Activated gamma-delta T cell (primary cell): ENCODE measurements around the gene NRXN3.

ENCODE experiments used
- DNase-seq: peaks from one replicate; lab custom pipeline; 2025; lab: John Stamatoyannopoulos, UW

Gene NRXN3

DNA sequence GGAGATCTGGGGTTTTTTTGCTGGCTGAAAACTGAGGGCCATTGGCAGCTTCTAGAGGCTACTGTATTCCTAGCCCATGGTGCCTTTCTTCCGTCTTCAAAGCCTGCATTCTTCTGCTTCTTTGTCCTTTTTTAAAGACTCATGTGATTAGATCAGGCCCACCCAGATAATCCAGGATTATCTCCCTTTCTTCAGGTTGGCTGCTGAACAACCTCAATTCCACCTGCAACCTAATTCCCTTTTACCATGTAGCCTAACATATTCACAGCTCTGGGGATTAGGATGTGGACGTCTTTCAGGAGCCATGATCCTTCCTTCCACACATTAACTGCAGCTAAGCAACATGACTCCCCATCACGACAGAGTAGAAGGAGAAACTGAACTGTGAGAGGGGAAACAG, 1055.6 kb downstream of the NRXN3 start:
- no peak for DNase-seq

- DNase-seq, result no peak
Observed at GRCh38 chr14:79229383-79229909, 1059.3 kb downstream of the NRXN3 start.

DNA sequence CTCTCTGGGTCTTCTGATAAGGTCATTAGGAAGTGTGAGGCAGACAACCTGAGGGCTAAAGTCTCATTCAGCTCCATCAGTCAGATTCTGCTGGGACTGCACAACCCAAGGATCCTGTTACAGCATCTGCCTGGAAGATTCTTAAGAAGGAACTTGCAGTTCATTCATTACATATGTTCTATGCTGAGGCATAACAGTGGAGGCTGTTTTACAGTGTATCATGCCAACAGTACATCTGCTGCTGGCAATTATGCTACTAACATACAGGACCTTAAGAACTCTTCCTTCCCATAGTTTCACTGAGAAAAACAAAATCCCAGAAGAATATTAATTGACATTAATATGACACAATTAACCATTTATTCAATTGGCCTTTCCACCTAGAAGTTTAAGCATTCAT, 1072.5 kb downstream of the NRXN3 start:
- no peak for DNase-seq

DNA sequence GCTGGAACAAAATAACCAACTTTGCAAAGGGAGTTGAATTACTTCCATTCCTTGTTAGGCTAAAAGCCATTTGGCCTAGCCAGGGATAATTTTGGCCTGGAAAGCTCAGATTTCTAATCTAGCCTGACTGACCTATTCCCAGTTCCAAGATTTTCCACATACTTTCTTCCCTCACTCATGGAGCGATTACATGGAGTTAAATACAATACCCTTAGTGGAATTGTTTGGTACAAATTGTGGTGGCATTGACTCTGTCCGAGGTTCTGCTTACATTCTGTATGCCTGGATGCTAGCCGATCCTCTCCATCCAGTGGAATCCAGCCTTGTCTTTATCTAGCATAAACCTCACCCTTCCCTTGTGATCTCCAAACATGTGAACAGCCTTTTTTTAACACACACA, 1076.0 kb downstream of the NRXN3 start:
- DNase-seq, result no peak

DNA sequence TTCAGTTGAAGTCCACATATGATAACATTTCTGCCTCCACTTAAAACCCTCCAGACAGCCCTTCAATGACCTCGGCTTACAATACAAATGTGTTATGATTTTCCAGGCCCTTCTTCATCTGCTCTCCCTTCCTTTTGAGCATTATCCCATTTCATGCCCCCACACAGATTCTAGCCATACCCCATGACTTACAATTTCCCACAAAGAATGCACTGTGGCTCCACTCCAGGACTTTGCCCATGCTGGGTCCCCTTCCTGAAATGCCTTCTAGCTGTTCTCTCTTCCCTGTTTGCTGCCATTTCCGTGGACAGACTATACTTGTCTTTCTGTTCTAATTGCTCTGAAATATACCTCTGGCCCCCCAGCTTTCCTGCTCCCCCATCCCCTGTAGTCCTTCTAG, 1078.0 kb downstream of the NRXN3 start:
- no peak for DNase-seq

DNA sequence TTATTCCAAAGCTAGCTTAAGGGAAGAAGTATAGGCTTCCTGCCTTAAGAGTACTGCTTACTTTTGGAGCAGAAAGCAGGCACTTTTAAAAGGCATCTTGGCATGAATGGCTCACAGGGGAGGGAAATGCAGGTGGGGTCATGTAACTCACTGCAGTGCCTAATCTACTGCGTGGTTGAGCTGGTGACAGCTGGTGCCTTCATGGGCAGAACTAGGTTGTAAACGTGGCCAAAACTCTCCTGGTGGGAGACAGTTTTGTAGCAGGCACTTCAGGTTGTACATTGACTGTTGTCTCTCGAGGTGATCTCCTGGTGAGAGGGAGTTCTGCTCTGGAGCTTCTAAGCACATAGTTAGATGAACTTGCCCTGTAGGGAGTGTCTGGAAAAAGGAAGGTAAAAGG, 1078.6 kb downstream of the NRXN3 start:
- DNase-seq, result no peak

GRCh38 chr14:79251278-79251677, 1081.1 kb downstream of the NRXN3 start:
- DNase-seq, result no peak

DNA sequence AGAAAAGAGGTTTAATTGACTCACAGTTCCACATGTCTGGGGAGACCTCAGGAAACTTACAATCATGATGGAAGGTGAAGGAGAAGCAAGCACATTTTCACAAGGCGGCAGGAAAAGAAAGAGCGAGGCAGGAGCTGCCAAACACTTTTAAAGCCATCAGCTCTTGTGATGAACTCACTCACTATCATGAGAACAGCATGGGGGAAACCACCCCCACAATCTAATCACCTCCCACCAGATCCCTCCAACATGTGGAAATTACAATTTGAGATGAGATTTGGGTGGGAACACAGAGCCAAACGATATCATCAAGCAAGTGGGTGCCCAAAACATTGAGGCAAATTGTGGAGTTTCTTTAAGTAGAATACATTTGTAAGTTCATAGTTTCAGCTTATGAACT, 1083.4 kb downstream of the NRXN3 start:
- no peak for DNase-seq

GRCh38 chr14:79254069-79254775, 1084.0 kb downstream of the NRXN3 start:
- DNase-seq, result no peak

DNA sequence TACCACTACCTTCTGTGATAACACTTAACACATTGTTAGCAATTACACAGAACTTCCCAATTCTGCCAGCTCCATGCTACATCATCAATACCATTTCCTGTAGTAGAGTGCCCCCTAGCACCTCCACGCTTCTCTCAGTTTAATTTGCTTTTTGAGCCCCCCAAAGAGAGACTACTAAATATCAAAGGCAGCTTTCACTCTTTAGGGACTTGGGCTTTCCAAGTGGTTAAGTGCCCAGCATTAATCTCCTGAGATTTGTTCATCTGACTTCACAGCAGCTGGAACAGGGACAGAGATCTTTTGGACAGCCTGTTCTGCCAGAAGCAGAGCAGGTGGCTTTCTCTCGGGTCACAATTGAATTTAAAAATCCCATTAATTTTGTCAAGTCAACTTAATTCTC, 1086.2 kb downstream of the NRXN3 start:
- no peak for DNase-seq

DNA sequence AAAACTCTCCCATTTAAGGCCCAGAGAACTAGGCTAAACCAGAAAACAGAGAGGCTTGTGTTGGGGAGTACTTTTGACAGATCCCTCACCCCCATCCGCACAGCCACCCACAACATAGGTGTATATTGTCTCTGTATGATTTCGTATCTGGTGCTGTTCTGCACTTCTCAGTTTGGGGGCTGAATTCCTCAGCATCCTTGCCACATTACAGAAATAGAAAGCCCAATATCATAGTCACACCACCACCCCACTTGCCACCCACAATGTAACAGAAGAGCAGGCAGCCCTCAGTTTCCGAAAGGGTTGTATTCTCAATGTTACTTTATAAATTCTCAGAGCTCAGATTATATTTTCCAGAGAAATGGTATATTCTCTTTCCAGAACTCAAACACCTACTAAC, 1090.2 kb downstream of the NRXN3 start:
- no peak for DNase-seq

GRCh38 chr14:79265366-79265946, 1095.3 kb downstream of the NRXN3 start:
- DNase-seq, result no peak

DNA sequence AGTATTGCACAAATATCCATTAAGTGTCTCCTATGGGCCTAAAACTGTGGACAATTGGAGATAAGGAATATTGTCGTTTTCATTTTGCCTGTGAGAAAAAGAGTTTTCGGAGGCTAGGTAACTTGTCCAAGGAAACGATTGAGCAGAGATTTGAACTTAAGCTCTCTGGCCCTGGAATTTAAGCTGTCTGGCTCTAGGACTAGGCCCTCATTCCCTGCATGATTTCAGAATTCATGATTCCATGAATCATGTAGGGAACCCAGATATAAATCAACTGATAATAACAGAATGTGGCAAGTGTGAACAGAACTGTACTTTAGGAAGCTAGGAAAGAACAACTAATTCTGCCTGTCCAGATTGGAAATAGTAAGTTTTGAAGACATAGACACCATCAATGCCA, 1100.2 kb downstream of the NRXN3 start:
- no peak for DNase-seq

GRCh38 chr14:79271122-79271521, 1100.9 kb downstream of the NRXN3 start:
- DNase-seq, result no peak

- DNase-seq, result no peak
Observed at GRCh38 chr14:79274641-79275291, 1104.6 kb downstream of the NRXN3 start.

DNA sequence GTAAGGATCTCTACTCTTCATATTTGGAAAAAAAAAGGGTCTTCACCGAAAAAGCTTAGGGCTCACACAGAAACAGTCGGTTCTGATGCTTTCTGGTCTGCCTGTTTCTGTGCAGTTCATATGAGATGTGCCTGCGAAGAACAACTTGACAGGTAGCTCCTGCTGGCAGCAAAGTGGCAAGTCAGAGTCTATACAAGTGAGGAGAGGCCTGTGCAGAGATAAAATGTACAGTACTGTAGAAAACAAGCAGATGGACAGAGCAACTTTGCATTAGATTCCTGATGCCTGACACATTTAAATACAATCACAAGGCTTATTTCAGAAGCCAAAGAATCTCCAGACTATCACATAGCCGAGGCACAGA, 1105.1 kb downstream of the NRXN3 start:
- no peak for DNase-seq

DNA sequence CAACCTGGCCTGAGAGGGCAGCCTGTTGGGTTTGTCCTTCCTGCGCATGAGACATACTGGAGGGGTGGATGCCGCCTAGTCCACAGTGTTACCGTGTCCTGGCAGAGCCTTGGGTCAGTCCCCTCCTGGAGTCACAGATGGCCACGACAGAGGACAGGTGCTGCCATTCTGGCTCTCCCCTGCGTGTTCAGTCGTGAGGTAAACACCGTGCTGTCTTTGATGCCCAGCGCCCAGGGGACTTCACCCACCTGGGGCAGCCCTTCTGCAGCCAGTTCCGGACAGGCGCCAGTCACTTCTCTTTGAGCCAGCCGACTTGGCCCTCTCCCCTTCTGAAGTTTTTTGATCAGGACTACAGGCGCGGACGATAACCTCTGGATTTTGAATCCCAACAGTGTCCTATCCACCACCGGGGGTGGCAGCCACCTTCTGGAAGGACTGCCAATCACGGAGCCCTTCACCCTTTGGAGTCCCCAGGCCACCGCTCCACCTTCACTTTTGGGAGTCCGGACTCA, 1108.2 kb downstream of the NRXN3 start:
- no peak for DNase-seq

GRCh38 chr14:79278798-79279644, 1108.8 kb downstream of the NRXN3 start:
- no peak for DNase-seq

DNA sequence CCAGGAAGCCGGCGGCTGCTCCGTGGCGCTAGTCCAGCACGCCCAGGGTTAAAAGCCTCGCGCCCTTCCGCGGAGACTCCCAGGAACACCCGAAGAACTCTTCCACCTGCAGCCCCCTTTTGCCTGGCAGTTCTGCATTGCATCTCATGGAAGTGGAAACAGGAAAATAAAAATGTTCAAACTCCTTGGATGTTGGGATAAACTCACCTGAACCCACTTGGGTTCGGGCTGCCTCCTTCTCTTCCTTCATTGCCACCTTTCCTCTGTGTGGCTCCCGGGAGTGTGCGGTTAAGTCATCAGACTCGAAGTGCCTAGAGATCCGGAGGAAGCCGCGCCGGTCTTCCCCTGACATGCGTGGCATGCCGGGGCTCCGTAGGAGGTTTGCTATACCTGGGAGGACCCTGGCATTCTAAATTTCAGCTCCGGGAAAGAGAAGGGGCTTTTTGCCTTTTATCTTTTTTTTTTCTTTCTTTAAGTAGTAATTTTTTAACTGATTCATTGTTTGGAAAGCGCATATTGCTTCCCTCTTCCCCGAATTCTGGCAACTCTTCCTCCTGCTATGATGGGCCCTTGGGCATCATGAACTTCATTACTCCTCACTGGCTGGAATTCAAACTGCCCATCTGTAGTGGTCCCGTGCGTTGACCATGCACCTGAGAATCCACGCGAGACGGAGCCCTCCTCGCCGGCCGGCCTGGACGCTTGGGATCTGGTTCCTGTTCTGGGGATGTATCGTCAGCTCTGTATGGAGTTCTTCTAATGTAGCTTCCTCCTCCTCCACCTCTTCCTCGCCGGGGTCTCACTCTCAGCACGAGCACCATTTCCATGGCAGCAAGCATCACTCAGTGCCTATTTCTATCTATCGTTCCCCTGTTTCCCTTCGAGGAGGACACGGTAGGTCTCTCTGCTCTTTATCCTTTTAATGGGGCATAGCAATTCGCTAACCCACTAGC, 1109.7 kb downstream of the NRXN3 start:
- DNase-seq, result no peak

DNA sequence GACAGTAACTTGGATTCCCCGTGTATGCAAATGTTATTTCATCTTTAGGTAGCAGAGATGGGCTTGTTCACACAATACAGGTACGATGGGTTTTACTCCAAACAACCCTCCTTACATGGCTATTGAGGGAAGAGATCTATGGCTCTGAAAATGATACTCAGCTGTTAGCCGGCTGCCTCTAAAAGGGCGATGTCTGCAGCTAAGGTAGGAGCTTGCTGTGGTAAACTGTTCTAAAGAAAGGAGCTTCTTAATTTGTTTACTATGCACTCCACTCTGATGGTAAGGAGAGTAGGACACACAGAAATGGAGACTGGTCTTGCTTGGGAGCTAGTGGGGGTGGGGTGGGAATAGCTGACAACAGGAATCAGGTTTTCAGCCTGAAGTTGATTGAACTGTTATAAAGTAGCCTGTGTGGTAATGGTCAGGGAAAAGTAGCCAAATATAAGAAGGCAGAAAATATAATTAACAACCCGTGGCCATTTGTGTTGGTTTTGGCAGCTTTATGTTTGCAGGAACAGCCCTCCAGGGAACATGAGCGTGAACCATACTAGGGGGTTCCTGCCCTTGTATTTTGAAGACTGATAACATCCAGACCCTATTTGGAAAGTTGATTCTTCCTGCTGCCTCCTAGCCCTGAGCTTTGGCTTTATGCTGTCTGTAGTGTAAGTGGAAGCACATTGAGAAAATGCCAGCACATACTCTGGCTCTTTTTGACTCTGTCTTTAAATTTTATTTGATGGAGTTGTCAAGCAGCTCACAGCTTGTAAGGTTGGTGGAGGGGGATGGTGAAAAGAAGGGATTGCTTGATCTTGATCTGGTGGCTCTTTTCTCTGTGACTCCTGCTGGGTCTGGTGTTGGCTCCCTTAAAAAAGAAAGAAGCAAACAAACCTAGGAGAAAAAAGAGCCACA, 1111.3 kb downstream of the NRXN3 start:
- DNase-seq, result no peak
